ENCODE data around the gene PSMC3IP. TPM values are rescaled to one million over a fixed set of nuclear protein-coding genes. Genes with fewer than 3 reads are reported as not detected.
"Not testable (repeated sequence)": the region's sequence is repeated elsewhere in the genome, so short reads cannot be mapped to it uniquely, and the experiment has no call there.

The PSMC3IP gene
- 10 to 100 TPM; 38.6 to 42.2 TPM for total RNA-seq

DNA sequence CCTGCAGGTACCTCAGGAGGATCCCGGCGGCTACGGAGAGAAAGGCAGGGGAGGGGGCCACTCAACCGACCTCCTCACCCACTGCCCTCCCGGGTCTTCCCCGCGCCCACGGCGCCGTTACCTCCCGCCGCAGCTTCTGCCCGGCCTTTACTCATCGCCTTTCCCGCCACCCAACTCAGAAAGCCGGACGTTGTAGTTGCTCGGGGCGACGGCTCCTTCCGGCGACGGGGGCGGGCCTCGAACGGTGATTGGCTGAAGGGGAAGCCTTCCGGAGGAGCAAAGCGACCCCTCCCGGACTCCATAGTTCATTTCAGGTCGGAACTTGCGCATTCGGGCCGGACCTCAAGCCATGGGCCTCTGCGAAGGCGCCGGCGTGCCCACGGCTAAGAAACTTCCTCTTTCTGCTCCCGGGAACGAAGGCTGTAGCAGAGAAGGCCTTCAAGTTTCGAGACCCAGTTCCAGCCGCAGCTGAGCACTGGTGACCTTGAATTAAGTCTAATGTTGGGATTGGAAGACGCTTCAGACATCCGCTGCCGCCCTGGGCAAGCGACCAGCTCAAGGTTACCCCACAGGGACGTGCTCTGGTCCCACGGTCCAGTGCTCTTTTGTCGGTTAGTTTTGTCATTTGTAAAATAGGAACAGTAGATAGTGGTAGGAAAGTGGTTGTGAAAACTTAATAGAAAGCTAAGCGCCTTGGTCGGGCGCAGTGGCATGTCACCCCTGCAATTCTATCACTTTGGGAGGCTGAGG lies at the start of gene PSMC3IP:
Gene PSMC3IP (minus strand): TSS at position 198 of the 750 bp plus-strand sequence. CDS start 43 bp downstream, at position 155.
- Mint-ChIP-seq H3K27ac (peak within 1 kb of the TSS; percentile 96), H3K9me3 (no peaks in the 10 kb centered on the region), H3K4me3 (peak within 1 kb of the TSS; percentile 98), H3K36me3 (ENCODE audit: low read depth) (peaks cover 45% of the 10 kb centered on the region), H3K4me1 (ENCODE audit: low read depth) (peaks cover 44% of the 10 kb centered on the region), H3K27me3 (ENCODE audit: low read depth) (no peaks in the 10 kb centered on the region)
- intact Hi-C loops (cut with micrococcal nuclease): loop anchor here (1.0 to 5.0 kb wide), 11 partner anchors 10 to 421 kb away; partner anchors contain the start of genes BECN1, COASY, MLX and RETREG3
- peak; percentile 98 for DNase-seq
- CTCF ChIA-PET: interaction anchor here (0.5 to 3.2 kb wide), 41 partner anchors 8 to 560 kb away, joined by 3 to 36 read pairs (median 6); partner anchors contain the start of genes BECN1, NAGLU, PLEKHH3 and RAMP2

- no peaks in the 10 kb centered on the region for H3K9me3 Mint-ChIP-seq
- intact Hi-C loops (cut with micrococcal nuclease): no loop called here
- CTCF ChIA-PET: no interaction called here
- DNase-seq: no peak
- no peak overlapping the region for H3K27ac Mint-ChIP-seq
- H3K4me3 Mint-ChIP-seq: no peak overlapping the region
- H3K4me1 Mint-ChIP-seq (ENCODE audit: low read depth): no peaks in the 10 kb centered on the region
- no peaks in the 10 kb centered on the region for H3K36me3 Mint-ChIP-seq (ENCODE audit: low read depth)
- H3K27me3 Mint-ChIP-seq (ENCODE audit: low read depth): no peaks in the 10 kb centered on the region
Measured at GRCh38 chr17:42623732-42624596, 46.4 kb upstream of the PSMC3IP start.

DNA sequence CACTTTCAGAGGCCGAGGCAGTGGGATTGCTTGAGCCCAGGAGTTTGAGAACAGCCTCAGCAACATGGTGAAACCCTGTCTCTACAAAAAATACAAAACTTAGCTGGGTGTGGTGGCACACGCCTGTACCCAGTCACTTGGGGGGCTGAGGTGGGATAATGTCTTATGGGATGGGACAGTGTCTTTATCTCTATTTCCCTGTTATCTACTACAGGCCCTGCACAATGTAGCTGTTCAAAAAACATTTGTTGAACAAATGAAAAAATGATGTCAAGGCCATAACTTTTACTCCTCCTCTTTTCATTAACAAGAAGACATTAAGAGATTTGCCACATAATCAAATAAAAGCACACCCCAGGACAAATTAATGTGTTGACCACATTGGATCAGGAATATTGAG lies 45.7 kb upstream of the PSMC3IP start:
- H3K9me3 Mint-ChIP-seq: no peaks in the 10 kb centered on the region
- CTCF ChIA-PET: no interaction called here

DNA sequence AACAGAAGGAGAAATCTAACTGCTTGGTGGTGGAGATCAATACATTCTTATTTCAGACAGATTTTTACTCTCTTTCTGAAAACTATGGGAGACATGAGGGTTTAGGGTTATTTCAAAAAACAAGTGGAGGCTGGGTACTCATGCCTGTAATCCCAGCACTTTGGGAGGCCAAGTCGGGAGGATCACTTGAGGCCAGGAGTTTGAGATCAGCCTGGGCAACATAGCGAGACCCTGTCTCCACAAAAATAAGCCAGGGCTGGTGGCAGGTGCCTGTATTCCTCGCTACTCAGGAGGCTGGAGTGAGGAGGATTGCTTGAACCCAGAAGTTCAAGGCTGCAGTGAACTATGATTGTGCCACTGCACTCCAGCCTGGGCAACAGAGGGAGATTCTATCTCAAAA lies 44.5 kb upstream of the PSMC3IP start:
- H3K27ac Mint-ChIP-seq; H3K27me3 Mint-ChIP-seq (ENCODE audit: low read depth); intact Hi-C loops (cut with micrococcal nuclease); H3K4me3 Mint-ChIP-seq; H3K36me3 Mint-ChIP-seq (ENCODE audit: low read depth); H3K9me3 Mint-ChIP-seq; DNase-seq; H3K4me1 Mint-ChIP-seq (ENCODE audit: low read depth): not testable (repeated sequence)
- CTCF ChIA-PET: interaction anchor here (0.6 to 0.7 kb wide), 2 partner anchors 44 to 142 kb away, joined by 3 to 4 read pairs; no protein-coding TSS in a partner anchor

More for the DNA sequence above, 45.7 kb upstream of the PSMC3IP start:
- Mint-ChIP-seq H3K27me3 (ENCODE audit: low read depth) (no peaks in the 10 kb centered on the region), H3K4me1 (ENCODE audit: low read depth) (peaks cover 2% of the 10 kb centered on the region), H3K36me3 (ENCODE audit: low read depth) (no peaks in the 10 kb centered on the region), H3K4me3 (no peak overlapping the region), H3K27ac (no peak overlapping the region)
- intact Hi-C loops (cut with micrococcal nuclease): no loop called here
- no peak for DNase-seq

DNA sequence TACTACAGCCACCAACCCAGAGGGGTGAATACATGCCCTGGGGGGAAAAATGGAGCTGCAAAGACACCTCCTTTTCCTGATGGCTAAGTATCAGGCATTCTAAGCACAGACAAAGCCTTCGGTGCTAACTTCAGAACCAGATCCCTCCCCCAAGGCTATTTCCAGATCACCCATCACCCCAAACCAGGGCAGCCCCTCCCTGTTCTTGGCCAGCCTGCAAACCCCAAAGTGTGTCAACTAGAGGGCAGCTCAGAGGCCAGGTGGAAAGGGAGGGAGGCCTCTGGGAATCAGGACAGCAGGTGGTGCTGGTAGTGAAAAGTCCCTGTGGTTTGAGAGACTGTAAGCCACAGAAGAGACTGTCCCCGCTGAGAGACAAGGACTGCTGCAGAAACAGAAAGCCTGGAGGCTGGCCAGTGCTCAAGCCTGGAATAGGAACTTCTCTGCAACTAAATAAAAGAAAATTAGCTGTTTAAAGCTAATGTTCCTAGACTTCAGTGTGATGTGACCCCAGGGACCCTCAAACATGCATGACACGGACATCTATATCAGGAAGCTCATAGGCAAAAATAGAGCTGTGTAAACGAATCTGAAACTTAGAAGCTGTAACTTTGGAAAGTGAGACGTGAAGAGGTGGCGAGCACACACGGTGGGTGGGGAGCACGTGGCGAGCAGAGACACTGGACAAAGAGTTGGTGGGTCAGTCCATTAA lies 41.1 kb upstream of the PSMC3IP start:
- DNase-seq: peak; percentile 13
- H3K27ac Mint-ChIP-seq: no peak overlapping the region
- H3K27me3 Mint-ChIP-seq (ENCODE audit: low read depth): no peaks in the 10 kb centered on the region
- peaks cover 19% of the 10 kb centered on the region for H3K36me3 Mint-ChIP-seq (ENCODE audit: low read depth)
- no peaks in the 10 kb centered on the region for H3K9me3 Mint-ChIP-seq
- CTCF ChIA-PET: interaction anchor here (0.8 to 2.4 kb wide), 4 partner anchors 10 to 145 kb away, joined by 3 to 10 read pairs (median 4); partner anchors contain the start of gene PSMC3IP
- no peak overlapping the region for H3K4me3 Mint-ChIP-seq
- H3K4me1 Mint-ChIP-seq (ENCODE audit: low read depth): peaks cover 4% of the 10 kb centered on the region
- intact Hi-C loops (cut with micrococcal nuclease): no loop called here

DNA sequence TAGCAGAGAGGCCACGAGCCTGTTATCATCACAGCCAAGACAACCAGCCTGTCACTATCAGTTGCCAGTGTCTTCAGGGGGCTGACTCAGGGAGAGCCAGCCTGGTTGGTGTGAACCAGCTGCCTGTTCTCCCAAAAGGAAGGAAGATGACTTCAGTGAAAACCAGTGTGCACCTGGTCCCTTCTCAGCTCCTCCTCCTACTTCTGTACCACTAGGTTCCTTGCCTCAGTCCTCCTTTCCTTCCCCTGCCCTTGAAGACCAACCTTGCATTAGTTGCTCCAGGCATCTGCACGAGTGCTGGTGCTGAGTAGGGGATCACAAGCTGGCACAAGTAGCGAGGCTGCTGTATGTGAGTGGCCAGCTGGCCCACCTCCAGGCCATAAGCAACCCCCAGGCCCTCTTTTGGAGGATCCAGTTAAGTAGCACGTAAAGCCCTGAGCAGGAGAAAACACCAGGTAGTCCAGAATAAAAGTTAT lies 40.5 kb upstream of the PSMC3IP start:
- intact Hi-C loops (cut with micrococcal nuclease): no loop called here
- Mint-ChIP-seq H3K4me3 (no peak overlapping the region), H3K36me3 (ENCODE audit: low read depth) (peaks cover 22% of the 10 kb centered on the region), H3K9me3 (no peaks in the 10 kb centered on the region), H3K27ac (no peak overlapping the region), H3K4me1 (ENCODE audit: low read depth) (peaks cover 4% of the 10 kb centered on the region), H3K27me3 (ENCODE audit: low read depth) (no peaks in the 10 kb centered on the region)
- CTCF ChIA-PET: interaction anchor here (0.8 to 2.4 kb wide), 4 partner anchors 10 to 146 kb away, joined by 3 to 10 read pairs (median 4); partner anchors contain the start of gene PSMC3IP
- no peak for DNase-seq

DNA sequence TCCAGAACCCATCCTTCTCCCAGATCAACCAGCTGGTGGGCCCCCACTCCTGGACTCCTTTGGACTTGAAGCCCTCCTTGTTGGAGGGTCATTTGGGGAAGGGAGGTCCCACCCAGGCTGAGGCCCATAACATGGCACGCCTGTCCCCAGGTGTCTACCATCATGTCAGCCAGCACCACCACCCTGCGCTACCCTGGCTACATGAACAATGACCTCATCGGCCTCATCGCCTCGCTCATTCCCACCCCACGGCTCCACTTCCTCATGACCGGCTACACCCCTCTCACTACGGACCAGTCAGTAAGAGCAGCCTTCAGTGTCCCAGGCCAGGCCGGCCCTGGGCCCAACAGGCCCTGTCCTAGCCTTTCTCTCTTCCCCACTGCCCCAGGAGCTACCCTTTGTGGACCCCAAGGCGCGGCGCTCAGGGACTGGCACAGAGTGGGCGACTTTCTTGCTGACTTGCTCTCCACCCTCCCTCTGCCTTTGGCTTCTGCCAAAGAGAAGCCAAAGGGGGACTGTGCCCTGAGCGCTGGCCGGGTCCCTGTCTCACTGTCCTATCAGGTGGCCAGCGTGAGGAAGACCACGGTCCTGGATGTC lies 36.3 kb upstream of the PSMC3IP start:
- CTCF ChIA-PET: no interaction called here
- H3K36me3 Mint-ChIP-seq (ENCODE audit: low read depth): peaks cover 38% of the 10 kb centered on the region
- no peaks in the 10 kb centered on the region for H3K9me3 Mint-ChIP-seq
- no peaks in the 10 kb centered on the region for H3K27me3 Mint-ChIP-seq (ENCODE audit: low read depth)
- H3K27ac Mint-ChIP-seq: peak overlapping the region; percentile 19
- intact Hi-C loops (cut with micrococcal nuclease): no loop called here
- no peak overlapping the region for H3K4me3 Mint-ChIP-seq
- DNase-seq: no peak
- peaks cover 10% of the 10 kb centered on the region for H3K4me1 Mint-ChIP-seq (ENCODE audit: low read depth)

DNA sequence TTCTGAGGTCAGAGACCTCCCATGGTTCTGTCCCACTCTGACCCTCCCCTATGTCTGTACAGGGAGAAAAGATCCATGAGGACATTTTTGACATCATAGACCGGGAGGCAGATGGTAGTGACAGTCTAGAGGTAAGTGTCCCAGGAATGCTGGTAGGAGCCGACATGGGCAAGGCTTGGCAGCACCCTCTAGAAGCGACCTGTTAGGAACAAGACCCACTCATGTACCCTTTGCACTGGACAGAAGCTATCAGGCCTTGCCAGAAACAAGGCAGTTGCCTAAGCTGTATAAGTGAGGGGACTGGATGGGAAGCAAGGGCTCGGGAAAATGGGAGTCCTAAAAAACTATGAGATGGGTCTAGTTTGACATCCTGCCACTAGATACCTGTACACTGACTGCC lies 34.5 kb upstream of the PSMC3IP start:
- H3K36me3 Mint-ChIP-seq (ENCODE audit: low read depth): peaks cover 40% of the 10 kb centered on the region
- CTCF ChIA-PET: interaction anchor here (0.7 to 0.9 kb wide), 2 partner anchors 34 to 212 kb away, joined by 3 to 4 read pairs; partner anchors contain the start of genes BECN1 and PSMC3IP
- peaks cover 19% of the 10 kb centered on the region for H3K4me1 Mint-ChIP-seq (ENCODE audit: low read depth)
- no peak overlapping the region for H3K4me3 Mint-ChIP-seq
- DNase-seq: no peak
- no peak overlapping the region for H3K27ac Mint-ChIP-seq
- no peaks in the 10 kb centered on the region for H3K27me3 Mint-ChIP-seq (ENCODE audit: low read depth)
- intact Hi-C loops (cut with micrococcal nuclease): no loop called here
- no peaks in the 10 kb centered on the region for H3K9me3 Mint-ChIP-seq

- CTCF ChIA-PET: interaction anchor here (2.2 to 2.9 kb wide), 2 partner anchors 31 to 70 kb away, joined by 15 to 30 read pairs; partner anchors contain the start of gene PSMC3IP
- Mint-ChIP-seq H3K27ac (peak overlapping the region; percentile 80), H3K4me3 (peak overlapping the region; percentile 100), H3K4me1 (ENCODE audit: low read depth) (peaks cover 37% of the 10 kb centered on the region), H3K36me3 (ENCODE audit: low read depth) (peaks cover 33% of the 10 kb centered on the region)
- not testable (repeated sequence) for H3K9me3 Mint-ChIP-seq; H3K27me3 Mint-ChIP-seq (ENCODE audit: low read depth)
- DNase-seq: peak; percentile 24
- intact Hi-C loops (cut with micrococcal nuclease): loop anchor here (1.0 to 5.0 kb wide), 4 partner anchors 33 to 389 kb away; partner anchors contain the start of genes PSMC3IP, RPL27 and TUBG2
Measured at GRCh38 chr17:42609814-42610801, 32.6 kb upstream of the PSMC3IP start.

- Mint-ChIP-seq H3K4me1 (ENCODE audit: low read depth) (peaks cover 45% of the 10 kb centered on the region), H3K27ac (peak within 1 kb of the TSS; percentile 93), H3K27me3 (ENCODE audit: low read depth) (no peaks in the 10 kb centered on the region), H3K4me3 (peak within 1 kb of the TSS; percentile 100), H3K36me3 (ENCODE audit: low read depth) (peaks cover 26% of the 10 kb centered on the region), H3K9me3 (no peaks in the 10 kb centered on the region)
- intact Hi-C loops (cut with micrococcal nuclease): loop anchor here (1.0 to 5.0 kb wide), 4 partner anchors 32 to 390 kb away; partner anchors contain the start of genes PSMC3IP, RPL27 and TUBG2
- CTCF ChIA-PET: interaction anchor here (0.7 to 2.9 kb wide), 6 partner anchors 11 to 154 kb away, joined by 3 to 30 read pairs (median 4); partner anchors contain the start of gene PSMC3IP
- peak; percentile 99 for DNase-seq
Measured at GRCh38 chr17:42609182-42609813, 31.8 kb upstream of the PSMC3IP start, which contains the start of the genes RETREG3 and TUBG1. Gene RETREG3 (minus strand): TSS chr17:42609374. CDS start chr17:42609324, 50 bp downstream. Gene TUBG1 (plus strand): TSS chr17:42609683. CDS start chr17:42609738, 55 bp downstream.
